ENCODE data around the gene PPP1R3D. TPM values are rescaled to one million over a fixed set of nuclear protein-coding genes. Genes with fewer than 3 reads are reported as not detected.

PPP1R3D gene
- total RNA-seq, 1 donor from 2014 or later = 0.30 TPM

DNA sequence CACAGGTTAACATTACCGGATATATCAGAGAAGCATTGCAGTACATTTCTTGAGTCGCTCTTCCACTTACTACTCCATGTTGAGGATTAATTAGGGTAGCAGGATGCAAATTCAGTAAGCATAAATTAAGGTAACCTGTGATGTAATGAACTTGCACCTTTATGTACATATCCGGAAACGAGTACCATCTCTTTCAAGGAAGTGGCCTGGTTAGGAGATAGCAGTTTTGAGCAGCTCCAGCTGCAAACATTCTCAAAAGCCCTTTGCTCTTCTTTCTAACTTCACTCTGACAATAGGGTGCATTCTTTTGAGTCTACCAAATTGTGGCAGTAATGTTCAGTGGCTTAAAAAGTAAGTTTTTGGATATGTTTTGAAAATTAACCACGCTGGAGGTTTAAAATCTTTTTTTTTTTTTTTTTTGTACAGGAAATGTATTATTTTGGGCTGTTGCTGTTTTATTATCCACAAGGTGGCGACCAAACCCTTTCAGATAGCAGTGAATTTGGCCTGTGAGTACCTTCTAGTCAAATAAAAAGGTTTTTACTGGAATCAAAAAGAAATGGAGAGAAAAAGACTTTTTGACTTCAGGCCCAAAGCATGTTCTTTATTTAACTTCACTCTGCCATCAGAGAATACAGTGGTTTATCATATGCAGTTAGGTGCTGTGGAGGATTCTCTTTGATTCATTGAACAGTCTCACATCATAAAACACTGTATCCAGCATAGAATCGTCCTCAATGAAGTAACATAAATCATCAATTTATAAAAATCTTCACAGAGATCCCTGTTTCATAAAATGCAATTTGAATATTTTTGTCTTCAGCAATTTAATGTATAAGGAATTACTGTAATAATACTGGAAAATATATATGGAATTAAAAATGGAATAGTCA is 9.0 kb upstream of the PPP1R3D start:
- Histone ChIP-seq H3K4me3 (no peak overlapping the region), H3K36me3 (no peaks in the 10 kb centered on the region), H3K4me2 (no peak overlapping the region), H4K20me1 (ENCODE audit: low read depth) (no peaks in the 10 kb centered on the region), H3K4me1 (peaks cover 10% of the 10 kb centered on the region), H3F3A (ENCODE audit: low read depth) (no peaks in the 10 kb centered on the region), H3K9ac (no peak overlapping the region), H2AFZ (replicated peaks) (no peak overlapping the region), H3K27ac (no peak overlapping the region), H3K9me3 (ENCODE audit: low read depth) (no peaks in the 10 kb centered on the region), H3K27me3 (no peaks in the 10 kb centered on the region), H3K79me2 (ENCODE audit: low read depth) (no peaks in the 10 kb centered on the region)
- TF ChIP-seq EZH2phosphoT487 (IDR thresholded peaks at IDR 0.05) = no peak
- TF ChIP-seq, protein P1, sequence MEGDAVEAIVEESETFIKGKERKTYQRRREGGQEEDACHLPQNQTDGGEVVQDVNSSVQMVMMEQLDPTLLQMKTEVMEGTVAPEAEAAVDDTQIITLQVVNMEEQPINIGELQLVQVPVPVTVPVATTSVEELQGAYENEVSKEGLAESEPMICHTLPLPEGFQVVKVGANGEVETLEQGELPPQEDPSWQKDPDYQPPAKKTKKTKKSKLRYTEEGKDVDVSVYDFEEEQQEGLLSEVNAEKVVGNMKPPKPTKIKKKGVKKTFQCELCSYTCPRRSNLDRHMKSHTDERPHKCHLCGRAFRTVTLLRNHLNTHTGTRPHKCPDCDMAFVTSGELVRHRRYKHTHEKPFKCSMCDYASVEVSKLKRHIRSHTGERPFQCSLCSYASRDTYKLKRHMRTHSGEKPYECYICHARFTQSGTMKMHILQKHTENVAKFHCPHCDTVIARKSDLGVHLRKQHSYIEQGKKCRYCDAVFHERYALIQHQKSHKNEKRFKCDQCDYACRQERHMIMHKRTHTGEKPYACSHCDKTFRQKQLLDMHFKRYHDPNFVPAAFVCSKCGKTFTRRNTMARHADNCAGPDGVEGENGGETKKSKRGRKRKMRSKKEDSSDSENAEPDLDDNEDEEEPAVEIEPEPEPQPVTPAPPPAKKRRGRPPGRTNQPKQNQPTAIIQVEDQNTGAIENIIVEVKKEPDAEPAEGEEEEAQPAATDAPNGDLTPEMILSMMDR (IDR thresholded peaks at IDR 0.05) = peak; percentile 74
- DNase-seq (ENCODE audit: low spot score) = peak; percentile 62
- H3K27me3 Mint-ChIP-seq (ENCODE audit: insufficient read depth, low read depth) = no peaks in the 10 kb centered on the region
- H3K9me3 Mint-ChIP-seq = no peaks in the 10 kb centered on the region
- H3K27ac Mint-ChIP-seq = no peak overlapping the region
- H3K4me1 Mint-ChIP-seq = peaks cover 20% of the 10 kb centered on the region
- peaks cover 6% of the 10 kb centered on the region for H3K36me3 Mint-ChIP-seq
- no peak overlapping the region for H3K4me3 Mint-ChIP-seq

DNA sequence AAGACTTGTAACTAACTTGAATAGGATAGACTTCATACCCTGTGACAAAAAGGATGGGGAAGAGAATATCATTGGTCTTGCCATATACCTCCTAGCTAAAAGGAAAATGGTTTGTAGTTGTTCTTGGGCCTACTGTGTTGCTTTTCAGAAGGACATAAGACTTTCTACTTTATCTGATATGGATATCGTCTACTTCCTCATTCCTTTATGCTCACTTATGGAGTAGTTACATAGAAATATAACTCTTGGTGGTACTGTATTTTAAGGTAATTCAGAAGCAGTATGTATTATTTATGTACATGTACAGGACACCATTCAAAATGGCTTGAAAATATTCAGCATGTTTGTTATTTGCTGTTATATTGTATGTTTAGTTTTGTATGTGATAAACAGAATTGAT is 8.1 kb upstream of the PPP1R3D start:
- Histone ChIP-seq H3K4me1 (peaks cover 10% of the 10 kb centered on the region), H3K9ac (no peak overlapping the region), H3K4me2 (no peak overlapping the region), H3K36me3 (no peaks in the 10 kb centered on the region), H3K27me3 (no peaks in the 10 kb centered on the region), H2AFZ (replicated peaks) (no peak overlapping the region), H4K20me1 (ENCODE audit: low read depth) (no peaks in the 10 kb centered on the region), H3K27ac (no peak overlapping the region), H3K4me3 (no peak overlapping the region), H3F3A (ENCODE audit: low read depth) (no peaks in the 10 kb centered on the region), H3K9me3 (ENCODE audit: low read depth) (no peaks in the 10 kb centered on the region), H3K79me2 (ENCODE audit: low read depth) (no peaks in the 10 kb centered on the region)
- H3K27me3 Mint-ChIP-seq (ENCODE audit: insufficient read depth, low read depth) = no peaks in the 10 kb centered on the region
- H3K27ac Mint-ChIP-seq = no peak overlapping the region
- H3K9me3 Mint-ChIP-seq = no peaks in the 10 kb centered on the region
- no peak for DNase-seq (ENCODE audit: low spot score)
- TF ChIP-seq EZH2 (IDR thresholded peaks at IDR 0.05) (no peak), EZH2phosphoT487 (IDR thresholded peaks at IDR 0.05) (no peak)
- TF ChIP-seq, protein P1 (IDR thresholded peaks at IDR 0.05) = no peak
- H3K36me3 Mint-ChIP-seq = peaks cover 6% of the 10 kb centered on the region
- peaks cover 23% of the 10 kb centered on the region for H3K4me1 Mint-ChIP-seq
- no peak overlapping the region for H3K4me3 Mint-ChIP-seq

DNA sequence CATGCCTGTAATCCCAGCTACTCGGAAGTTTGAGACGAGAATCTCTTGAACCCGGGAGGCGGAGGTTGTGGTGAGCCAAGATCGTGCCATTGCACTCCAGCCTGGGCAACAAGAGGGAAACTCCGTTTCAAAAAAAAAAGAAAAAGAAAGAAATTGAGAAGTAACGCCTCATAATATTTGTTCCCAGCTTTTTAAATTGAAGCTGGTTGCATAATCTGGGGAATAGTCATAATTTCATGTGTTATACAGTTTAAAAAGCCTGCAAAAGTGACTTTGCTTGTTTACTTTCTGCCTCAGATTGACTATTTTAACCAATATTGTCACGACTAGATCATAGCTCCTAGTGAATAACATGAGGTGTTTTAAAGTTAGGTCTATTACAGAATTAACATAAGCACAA is 7.3 kb upstream of the PPP1R3D start:
- Histone ChIP-seq H2AFZ (replicated peaks) (no peak overlapping the region), H3K9ac (no peak overlapping the region), H4K20me1 (ENCODE audit: low read depth) (no peaks in the 10 kb centered on the region), H3K79me2 (ENCODE audit: low read depth) (no peaks in the 10 kb centered on the region), H3K4me2 (no peak overlapping the region), H3F3A (ENCODE audit: low read depth) (no peaks in the 10 kb centered on the region), H3K27me3 (no peaks in the 10 kb centered on the region), H3K9me3 (ENCODE audit: low read depth) (no peaks in the 10 kb centered on the region), H3K4me1 (peaks cover 10% of the 10 kb centered on the region), H3K36me3 (no peaks in the 10 kb centered on the region), H3K4me3 (no peak overlapping the region), H3K27ac (no peak overlapping the region)
- no peaks in the 10 kb centered on the region for H3K27me3 Mint-ChIP-seq (ENCODE audit: insufficient read depth, low read depth)
- no peaks in the 10 kb centered on the region for H3K9me3 Mint-ChIP-seq
- TF ChIP-seq EZH2phosphoT487 (IDR thresholded peaks at IDR 0.05) = no peak
- TF ChIP-seq, protein P1 (IDR thresholded peaks at IDR 0.05) = no peak
- no peak for TF ChIP-seq EZH2 (IDR thresholded peaks at IDR 0.05)
- no peak overlapping the region for H3K4me3 Mint-ChIP-seq
- H3K36me3 Mint-ChIP-seq = peaks cover 6% of the 10 kb centered on the region
- no peak overlapping the region for H3K27ac Mint-ChIP-seq
- peaks cover 23% of the 10 kb centered on the region for H3K4me1 Mint-ChIP-seq
- no peak for DNase-seq (ENCODE audit: low spot score)
